Superior temporal gyrus (tissue), 1 donor: ENCODE results near the gene TMEM14A.

Experiments
- DNase-seq: peaks from one replicate; pipeline ENCODE4 v3.0.0-alpha.2; 2016; ENCODE audit errors: extremely low spot score

The TMEM14A gene

DNA sequence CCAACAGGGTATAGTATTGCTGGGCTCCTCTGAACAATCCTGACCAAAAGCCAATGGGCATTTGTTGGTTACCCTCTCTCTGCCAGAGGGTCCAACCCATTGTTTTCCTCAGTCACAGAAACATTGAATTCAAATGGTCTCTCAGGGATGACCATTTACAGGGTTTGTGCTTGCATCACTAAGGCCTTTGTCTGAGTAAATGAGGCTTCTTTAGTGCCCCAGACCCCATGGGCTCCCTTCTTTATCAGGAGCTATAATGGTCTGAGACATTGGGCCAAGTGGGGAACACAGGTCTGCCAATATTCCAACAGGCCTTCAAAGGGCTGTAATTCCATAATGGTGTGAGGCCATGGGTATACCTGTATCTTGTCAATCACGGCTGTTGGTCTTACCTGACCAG lies 65.2 kb downstream of the TMEM14A start:
- no peak for DNase-seq
